IMR-90 (cell line): Measurements from ENCODE around the gene SCG5. TPM values are rescaled to one million over a fixed set of nuclear protein-coding genes. Genes with fewer than 3 reads are reported as not detected.

Source experiments
- ATAC-seq: fragments of 200-7000 bp; cut with Tn5 transposase; 2 replicates; pipeline ENCODE4 v1.9.1; 2020; ENCODE audit warnings: low read depth, mild to moderate bottlenecking, moderate library complexity
- BruUV-seq: library from RNA; stranded (reverse); fragments of 400-500 nt; replicated peaks from 2 replicates; lab custom pipeline; 2021; lab: Mats Ljungman, UMichigan
- CTCF ChIA-PET: fragments of 300-600 bp; formaldehyde crosslinking; extraction: SDS; loops from one replicate; lab custom pipeline; 2021; ENCODE audit warnings: antibody characterized with exemption; lab: Yijun Ruan, JAX
- POLR2A ChIA-PET: fragments of 300-600 bp; sonication (Branson Sonifier 250); formaldehyde crosslinking; loops from one replicate; lab custom pipeline; 2022; ENCODE audit warnings: antibody characterized with exemption; ENCODE audit not compliant: unreplicated experiment; lab: Charles Lee
- DNase-seq: peaks from one replicate; pipeline ENCODE4 v3.0.0; 2013
- H2AFZ ChIP-seq: replicated peaks from 2 replicates; pipeline ENCODE3; 2013; ENCODE audit warnings: low read length, mild to moderate bottlenecking; ENCODE audit not compliant: poor library complexity
- H2AK5ac ChIP-seq: 2 replicates; pipeline ENCODE4 v1.6.1; 2013; ENCODE audit warnings: low read depth, low read length, inconsistent platforms
- H2AK9ac ChIP-seq: replicated peaks from 2 replicates; pipeline ENCODE3; 2013; ENCODE audit warnings: mild to moderate bottlenecking, low read depth, low read length, moderate library complexity; ENCODE audit not compliant: poor library complexity
- H2BK120ac ChIP-seq: 2 replicates; pipeline ENCODE4 v1.6.1; 2013; ENCODE audit warnings: low read depth, low read length, inconsistent platforms
- H2BK15ac ChIP-seq: 3 replicates; pipeline ENCODE4 v1.6.1; 2013; ENCODE audit warnings: low read depth, low read length, inconsistent platforms
- H2BK20ac ChIP-seq: 2 replicates; pipeline ENCODE4 v1.6.1; 2013; ENCODE audit warnings: low read depth, mild to moderate bottlenecking, inconsistent platforms, low read length, moderate library complexity
- H2BK5ac ChIP-seq: 2 replicates; pipeline ENCODE4 v1.6.1; 2013; ENCODE audit warnings: mild to moderate bottlenecking, low read depth, low read length, inconsistent platforms; ENCODE audit not compliant: poor library complexity, severe bottlenecking
- H3K14ac ChIP-seq: replicated peaks from 2 replicates; pipeline ENCODE4 v1.6.1; 2013; ENCODE audit warnings: low read depth, low read length, inconsistent platforms
- H3K18ac ChIP-seq: 2 replicates; pipeline ENCODE4 v1.6.1; 2013; ENCODE audit warnings: low read depth, low read length, control low read depth
- H3K23ac ChIP-seq: 2 replicates; pipeline ENCODE4 v1.6.1; 2013; ENCODE audit warnings: low read depth, low read length, inconsistent platforms
- H3K27ac ChIP-seq: 2 replicates; pipeline ENCODE4 v1.5.1; 2013; ENCODE audit warnings: mild to moderate bottlenecking, control low read depth, low read length; ENCODE audit not compliant: insufficient read depth
- H3K27me3 ChIP-seq: 2 replicates; pipeline ENCODE4 v1.6.1; 2013; ENCODE audit warnings: low read length; ENCODE audit not compliant: control insufficient read depth, insufficient read depth
- H3K36me3 ChIP-seq: 2 replicates; pipeline ENCODE4 v1.6.1; 2013; ENCODE audit warnings: low read length, mixed read lengths; ENCODE audit not compliant: control insufficient read depth, insufficient read depth
- H3K4ac ChIP-seq: 2 replicates; pipeline ENCODE4 v1.6.1; 2013; ENCODE audit warnings: low read depth, low read length, inconsistent platforms
- H3K4me1 ChIP-seq: 2 replicates; pipeline ENCODE4 v1.6.1; 2013; ENCODE audit warnings: low read length, mixed read lengths; ENCODE audit not compliant: control insufficient read depth, insufficient read depth
- H3K4me2 ChIP-seq: 2 replicates; pipeline ENCODE4 v1.6.1; 2013; ENCODE audit warnings: low read depth, mild to moderate bottlenecking, control low read depth, low read length, moderate library complexity
- H3K4me3 ChIP-seq: 2 replicates; pipeline ENCODE4 v1.5.1; 2013; ENCODE audit warnings: low read depth, mild to moderate bottlenecking, control low read depth, low read length, moderate library complexity; ENCODE audit not compliant: insufficient read depth
- H3K56ac ChIP-seq: 2 replicates; pipeline ENCODE4 v1.6.1; 2013; ENCODE audit warnings: low read length, inconsistent platforms; ENCODE audit not compliant: insufficient read depth; ENCODE audit errors: extremely low read depth
- H3K79me1 ChIP-seq, 2 experiments: 2 replicates each; pipeline ENCODE4 v1.6.1; 2013; ENCODE audit warnings: low read length in 2 of 2, inconsistent platforms in 1 of 2, low read depth in 1 of 2
- H3K9ac ChIP-seq: 2 replicates; pipeline ENCODE4 v1.6.1; 2013; ENCODE audit warnings: low read depth, low read length, control low read depth
- H3K9me1 ChIP-seq: 2 replicates; pipeline ENCODE4 v1.6.1; 2013; ENCODE audit warnings: low read length, inconsistent platforms; ENCODE audit not compliant: insufficient read depth
- H3K9me3 ChIP-seq: 2 replicates; pipeline ENCODE4 v1.6.1; 2013; ENCODE audit warnings: low read length; ENCODE audit not compliant: control insufficient read depth, insufficient read depth
- H4K20me1 ChIP-seq: 2 replicates; pipeline ENCODE4 v1.6.1; 2013; ENCODE audit warnings: low read length, inconsistent platforms; ENCODE audit not compliant: insufficient read depth
- H4K5ac ChIP-seq: 2 replicates; pipeline ENCODE4 v1.6.1; 2013; ENCODE audit warnings: mild to moderate bottlenecking, low read depth, low read length, control low read depth
- H4K8ac ChIP-seq, 2 experiments: 2 replicates each; pipeline ENCODE4 v1.6.1; 2013; ENCODE audit warnings: low read depth in 2 of 2, low read length in 2 of 2, control low read depth in 1 of 2, inconsistent platforms in 1 of 2
- H4K91ac ChIP-seq: 2 replicates; pipeline ENCODE4 v1.6.1; 2013; ENCODE audit warnings: low read depth, low read length, inconsistent platforms; ENCODE audit not compliant: insufficient read depth
- ELK1 ChIP-seq: fragments of 150-350 bp; IDR thresholded peaks from 2 replicates; pipeline ENCODE4 v1.6.1; 2016; ENCODE audit warnings: low read depth, mild to moderate bottlenecking, low read length, moderate library complexity, borderline replicate concordance
- FOS ChIP-seq: fragments of 150-350 bp; IDR thresholded peaks from 2 replicates; pipeline ENCODE4 v1.6.1; 2016; ENCODE audit warnings: low read depth, low read length
- RFX5 ChIP-seq: IDR thresholded peaks from 2 replicates; pipeline ENCODE4 v1.8.0; 2012; ENCODE audit warnings: low read depth, mild to moderate bottlenecking, low read length, moderate library complexity
- SMC3 ChIP-seq: fragments of 150-350 bp; IDR thresholded peaks from 2 replicates; pipeline ENCODE4 v1.6.1; 2016; ENCODE audit warnings: low read depth, mild to moderate bottlenecking, antibody characterized with exemption, low read length, moderate library complexity
- WGBS, 2 experiments: methylation state at CpG; one replicate each; pipeline versions ENCODE4 v1.1.5 to v1.1.7; 2013; ENCODE audit warnings: missing lambda C conversion rate in 2 of 2; ENCODE audit not compliant: insufficient read length in 1 of 2; ENCODE audit errors: extremely low coverage in 2 of 2; 5-methylcytosine and 5-hydroxymethylcytosine counted together
- dilution Hi-C: fragments of 300-500 bp; cut with HindIII; formaldehyde crosslinking; loops from one replicate; pipeline ENCODE4 v1.14.3; 2018; ENCODE audit warnings: low sequenced_read_pairs; ENCODE audit not compliant: unreplicated experiment
- in situ Hi-C: fragments of 300-500 bp; cut with MboI; formaldehyde crosslinking; loops from 3 replicates; pipeline ENCODE4 v1.14.3; 2019; ENCODE audit warnings: low sequenced_read_pairs, inconsistent platforms, mixed read lengths
- intact Hi-C: fragments of 100-400 bp; cut with micrococcal nuclease; formaldehyde crosslinking; loops from 2 replicates; pipeline ENCODE4 v1.10.0; 2022
- polyA plus RNA-seq, 3 experiments: library from polyadenylated mRNA; depleted of rRNA; stranded (reverse); fragments of >200 nt; gene quantifications; 2 replicates each; pipeline ENCODE4 v1.2.3, GENCODE V29; 2012; ENCODE audit warnings: low replicate concordance in 1 of 3
- total RNA-seq: library from RNA; depleted of rRNA; stranded (reverse); fragments of >200 nt; gene quantifications from 2 replicates; pipeline ENCODE4 v1.2.3, GENCODE V29; 2012

SCG5 gene
- total and polyA plus RNA-seq, 2 of the 4 experiments (the other 2 are of a cell fraction): 7.9 to 16.8 TPM

GRCh38 chr15:32705446-32705845 lies 63.9 kb downstream of the SCG5 start:
- dilution Hi-C loops: no loop called here
- Histone ChIP-seq H3K36me3 (no peaks in the 10 kb centered on the region), H3K79me1 (no peaks in the 10 kb centered on the region), H2BK120ac (peak overlapping the region; percentile 62; the same call in 1 of the 2 replicates), H3K4me1 (peaks cover 31% of the 10 kb centered on the region), H3K4ac (peak overlapping the region; percentile 42; the same call in 1 of the 2 replicates), H3K9me1 (peaks cover 11% of the 10 kb centered on the region; the same call in 1 of the 2 replicates), H3K23ac (no peak overlapping the region; the same call in 1 of the 2 replicates), H4K91ac (no peak overlapping the region), H2BK15ac (0 out of 3 replicates have a peak overlapping the region, but pooled peaks have one; percentile 30), H4K5ac (peak overlapping the region; percentile 38; the same call in 1 of the 2 replicates), H2AK9ac (no peak overlapping the region), H3K14ac (0 out of 2 replicates have a peak overlapping the region, but pooled peaks have one; percentile 40), H3K4me2 (0 out of 2 replicates have a peak overlapping the region, but pooled peaks have one; percentile 39), H3K56ac (no peak overlapping the region), H3K4me3 (no peak overlapping the region), H3K18ac (peak overlapping the region; percentile 57; the same call in 1 of the 2 replicates), H2BK20ac (peak overlapping the region; percentile 72; the same call in 1 of the 2 replicates), H4K8ac (0 out of 4 replicates have a peak overlapping the region, but pooled peaks of 1 of the 2 experiments have one; percentile 24), H3K27ac (no peak overlapping the region), H2AK5ac (no peak overlapping the region), H2BK5ac (peak overlapping the region; percentile 70), H4K20me1 (no peaks in the 10 kb centered on the region), H2AFZ (no peak overlapping the region), H3K9ac (no peak overlapping the region), H3K27me3 (peaks cover 3% of the 10 kb centered on the region; the same call in 1 of the 2 replicates), H3K9me3 (no peaks in the 10 kb centered on the region)
- ATAC-seq (no peak), DNase-seq (peak; percentile 76)
- ChIA-PET POLR2A (no interaction called here), CTCF (interaction anchor here (0.6 to 1.0 kb wide), 3 partner anchors 165 to 337 kb away, joined by 3 to 4 read pairs (median 3); no protein-coding TSS in a partner anchor)
- in situ Hi-C loops: no loop called here
- TF ChIP-seq RFX5 (no peak), FOS (peak; percentile 27; the same call in 1 of the 2 replicates), SMC3 (no peak), ELK1 (no peak)
- intact Hi-C loops: loop anchor here (2.0 kb wide), 1 partner anchor 21 kb away; no protein-coding TSS in a partner anchor
- no CpG with 5 or more reads among the region's 2 CpGs for WGBS, 2 experiments
- no TSS peak for BruUV-seq
